Brain pericyte (primary cell): Measurements from ENCODE around the gene GPR179.

Experiments
- DNase-seq: peaks from one replicate; pipeline ENCODE4 v3.0.0-alpha.2; 2012; ENCODE audit warnings: low read depth, low spot score

The GPR179 gene

GRCh38 chr17:38343608-38344419, at the start of gene GPR179:
GPR179 (minus strand) TSS chr17:38343956; CDS start chr17:38343789, 167 bp downstream.
- DNase-seq: no peak

- no peak for DNase-seq
These were observed 35.7 kb upstream of the GPR179 start for GRCh38 chr17:38379448-38379847.

GRCh38 chr17:38369124-38369886, 25.5 kb upstream of the GPR179 start:
- DNase-seq: no peak

GRCh38 chr17:38364741-38365140, 21.0 kb upstream of the GPR179 start:
- DNase-seq: no peak

- DNase-seq: no peak
These were observed 19.3 kb upstream of the GPR179 start for GRCh38 chr17:38363016-38363415.

- no peak for DNase-seq
These were observed 18.1 kb upstream of the GPR179 start for GRCh38 chr17:38361694-38362465.

GRCh38 chr17:38358586-38359513, 15.1 kb upstream of the GPR179 start:
- no peak for DNase-seq

GRCh38 chr17:38357486-38358123, 13.8 kb upstream of the GPR179 start:
- no peak for DNase-seq

- no peak for DNase-seq
These were observed 11.5 kb upstream of the GPR179 start for GRCh38 chr17:38355251-38355650.

- DNase-seq: no peak
These were observed 10.7 kb upstream of the GPR179 start for GRCh38 chr17:38354466-38354865.

- no peak for DNase-seq
These were observed 9.9 kb upstream of the GPR179 start for GRCh38 chr17:38353668-38354067.

- no peak for DNase-seq
These were observed 9.4 kb upstream of the GPR179 start for GRCh38 chr17:38353086-38353604.

- no peak for DNase-seq
These were observed 8.7 kb upstream of the GPR179 start for GRCh38 chr17:38352245-38353085.

- peak; percentile 57 for DNase-seq
These were observed 7.9 kb upstream of the GPR179 start, which contains the start of gene SOCS7 for GRCh38 chr17:38351412-38352222. SOCS7 (plus strand) TSS chr17:38351844; CDS start chr17:38352053, 209 bp downstream.

- DNase-seq: no peak
These were observed 6.3 kb upstream of the GPR179 start for GRCh38 chr17:38350035-38350434.

- peak; percentile 46 for DNase-seq
These were observed 5.5 kb upstream of the GPR179 start for GRCh38 chr17:38349097-38349730.

GRCh38 chr17:38345743-38346142, 2.0 kb upstream of the GPR179 start:
- no peak for DNase-seq

- DNase-seq: no peak
These were observed 627 bp upstream of the GPR179 start for GRCh38 chr17:38344420-38344745.
